ENCODE measurements around the gene DENND4C.
"Not testable (repeated sequence)": the region's sequence is repeated elsewhere in the genome, so short reads cannot be mapped to it uniquely, and the experiment has no call there.

DENND4C gene

DNA sequence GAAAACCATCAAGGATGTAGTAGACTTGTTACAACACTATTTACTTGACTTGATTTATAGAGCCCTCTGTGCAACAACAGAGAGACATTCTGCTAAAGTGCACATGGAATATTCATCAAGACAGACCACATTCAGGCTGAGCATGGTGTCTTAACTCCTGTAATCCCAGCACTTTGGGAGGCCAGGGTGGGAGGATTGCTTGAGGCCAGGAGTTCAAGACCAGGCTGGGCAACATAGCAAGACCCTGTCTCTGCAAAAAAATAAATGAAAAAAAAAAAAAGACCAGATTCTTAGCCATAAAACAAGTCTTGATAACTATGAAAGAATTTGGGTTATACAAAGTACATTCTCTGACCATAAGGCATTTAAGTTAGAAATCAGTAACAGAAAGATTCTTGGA, 25.3 kb downstream of the DENND4C start:
- TF ChIP-seq, protein P1, sequence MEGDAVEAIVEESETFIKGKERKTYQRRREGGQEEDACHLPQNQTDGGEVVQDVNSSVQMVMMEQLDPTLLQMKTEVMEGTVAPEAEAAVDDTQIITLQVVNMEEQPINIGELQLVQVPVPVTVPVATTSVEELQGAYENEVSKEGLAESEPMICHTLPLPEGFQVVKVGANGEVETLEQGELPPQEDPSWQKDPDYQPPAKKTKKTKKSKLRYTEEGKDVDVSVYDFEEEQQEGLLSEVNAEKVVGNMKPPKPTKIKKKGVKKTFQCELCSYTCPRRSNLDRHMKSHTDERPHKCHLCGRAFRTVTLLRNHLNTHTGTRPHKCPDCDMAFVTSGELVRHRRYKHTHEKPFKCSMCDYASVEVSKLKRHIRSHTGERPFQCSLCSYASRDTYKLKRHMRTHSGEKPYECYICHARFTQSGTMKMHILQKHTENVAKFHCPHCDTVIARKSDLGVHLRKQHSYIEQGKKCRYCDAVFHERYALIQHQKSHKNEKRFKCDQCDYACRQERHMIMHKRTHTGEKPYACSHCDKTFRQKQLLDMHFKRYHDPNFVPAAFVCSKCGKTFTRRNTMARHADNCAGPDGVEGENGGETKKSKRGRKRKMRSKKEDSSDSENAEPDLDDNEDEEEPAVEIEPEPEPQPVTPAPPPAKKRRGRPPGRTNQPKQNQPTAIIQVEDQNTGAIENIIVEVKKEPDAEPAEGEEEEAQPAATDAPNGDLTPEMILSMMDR (conservative IDR thresholded peaks at IDR 0.05) = no peak
- H3K27ac ChIP-seq = no peak overlapping the region

DNA sequence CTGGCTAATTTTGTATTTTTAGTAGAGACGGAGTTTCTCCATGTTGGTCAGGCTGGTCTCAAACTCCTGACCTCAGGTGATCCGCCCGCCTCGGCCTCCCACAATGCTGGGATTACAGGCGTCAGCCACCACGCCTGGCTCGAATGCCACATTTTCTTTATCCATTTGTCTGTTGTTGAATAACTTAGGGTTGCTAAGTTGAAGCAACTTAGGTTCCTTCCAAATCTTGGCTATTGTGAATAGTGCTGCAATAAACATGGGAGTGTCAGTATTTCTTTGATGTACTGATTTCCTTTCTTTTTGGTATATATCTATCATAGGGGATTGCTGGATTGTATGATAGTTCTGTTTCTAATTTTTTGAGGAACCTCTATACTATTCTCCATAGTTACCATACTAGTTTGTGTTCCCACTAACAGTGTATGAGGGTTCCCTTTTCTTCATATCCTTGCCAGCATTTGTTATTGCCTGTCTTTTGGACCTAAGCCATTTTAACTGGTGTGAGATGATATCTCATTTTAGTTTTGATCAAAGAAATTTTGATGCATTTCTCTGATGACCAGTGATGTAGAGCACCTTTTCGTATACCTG, 29.3 kb downstream of the DENND4C start:
- H3K27ac ChIP-seq = not testable (repeated sequence)

DNA sequence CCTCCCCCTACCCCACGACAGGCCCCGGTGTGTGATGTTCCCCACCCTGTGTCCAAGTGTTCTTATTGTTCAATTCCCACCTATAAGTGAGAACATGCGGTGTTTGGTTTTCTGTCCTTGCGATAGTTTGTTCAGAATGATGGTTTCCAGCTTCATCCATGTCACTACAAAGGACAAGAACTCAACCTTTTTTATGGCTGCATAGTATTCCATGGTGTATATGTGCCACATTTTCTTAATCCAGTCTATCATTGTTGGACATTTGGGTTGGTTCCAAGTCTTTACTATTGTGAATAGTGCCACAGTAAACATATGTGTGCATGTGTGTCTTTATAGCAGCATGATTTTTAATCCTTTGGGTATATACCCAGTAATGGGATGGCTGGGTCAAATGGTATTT, 35.1 kb downstream of the DENND4C start:
- not testable (repeated sequence) for H3K27ac ChIP-seq

DNA sequence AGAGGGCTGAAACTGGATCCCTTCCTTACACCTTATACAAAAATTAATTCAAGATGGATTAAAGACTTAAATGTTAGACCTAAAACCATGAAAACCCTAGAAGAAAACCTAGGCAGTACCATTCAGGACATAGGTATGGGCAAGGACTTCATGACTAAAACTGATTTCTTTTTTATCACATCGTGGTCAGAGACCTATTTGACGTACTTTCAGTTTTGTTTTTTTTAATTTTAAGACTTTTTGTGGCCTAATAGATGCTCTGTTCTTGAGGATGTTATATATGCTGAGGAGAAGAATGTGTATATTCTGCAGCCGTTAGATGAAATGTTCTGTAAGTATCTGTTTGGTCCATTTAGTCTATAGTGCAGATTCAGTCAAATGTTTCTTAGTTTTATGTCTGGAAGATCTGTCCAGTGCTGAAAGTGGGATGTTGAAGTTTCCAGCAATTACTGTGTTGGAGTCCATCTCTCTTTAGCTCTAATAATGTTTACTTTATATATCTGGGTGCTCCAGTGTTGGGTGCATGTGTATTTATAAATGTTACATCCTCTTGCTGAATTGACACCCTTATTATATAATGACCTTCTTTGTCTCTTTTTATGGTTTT, 36.4 kb downstream of the DENND4C start:
- H3K27ac ChIP-seq = 0 out of 2 replicates have a peak overlapping the region, but pooled peaks have one; percentile 40

DNA sequence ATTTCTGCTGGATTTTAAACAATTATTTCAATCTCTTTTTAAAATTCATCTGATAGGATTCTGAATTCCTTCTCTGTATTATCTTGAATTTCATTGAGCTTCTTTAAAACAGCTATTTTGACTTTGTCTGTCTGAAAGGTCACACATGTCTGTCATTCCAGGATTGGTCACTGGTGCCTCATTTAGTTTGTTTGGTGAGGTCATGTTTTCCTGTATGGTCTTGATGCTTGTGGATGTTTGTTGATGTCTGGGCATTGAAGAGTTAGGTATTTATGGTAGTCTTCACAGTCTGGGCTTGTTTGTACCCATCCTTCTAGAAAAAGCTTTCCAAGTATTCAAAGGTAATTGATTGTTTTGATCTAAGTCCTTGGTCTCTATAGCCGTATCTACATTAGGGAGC, 39.1 kb downstream of the DENND4C start:
- TF ChIP-seq, protein P1 (conservative IDR thresholded peaks at IDR 0.05) = no peak

DNA sequence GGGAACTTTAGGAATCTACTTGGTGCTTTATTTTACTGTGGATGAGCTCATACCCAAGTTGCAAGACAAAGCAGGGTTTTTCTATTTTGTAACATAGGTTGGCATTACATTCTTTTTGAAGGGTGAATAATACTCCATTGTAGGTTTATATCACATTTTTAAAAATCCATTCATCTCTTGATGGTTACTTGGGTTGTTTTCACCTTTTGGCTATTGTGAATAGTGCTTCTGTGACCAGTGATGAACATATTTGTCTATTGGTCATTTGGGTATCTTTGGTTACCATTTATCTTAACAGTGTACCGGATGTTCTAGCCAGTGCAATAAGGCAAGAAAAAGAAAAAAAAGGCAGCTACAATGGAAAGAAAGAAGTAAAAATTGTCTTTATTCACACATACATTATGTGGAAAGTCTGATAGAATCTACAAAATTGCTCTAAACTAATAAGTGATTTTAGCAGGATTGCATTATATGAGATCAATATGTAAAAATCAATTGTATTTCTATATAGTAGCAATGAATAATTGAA, 40.0 kb downstream of the DENND4C start:
- no peak overlapping the region for H3K27ac ChIP-seq
- TF ChIP-seq, protein P1 (conservative IDR thresholded peaks at IDR 0.05) = no peak

More for the DNA sequence above, 39.1 kb downstream of the DENND4C start:
- no peak overlapping the region for H3K27ac ChIP-seq

DNA sequence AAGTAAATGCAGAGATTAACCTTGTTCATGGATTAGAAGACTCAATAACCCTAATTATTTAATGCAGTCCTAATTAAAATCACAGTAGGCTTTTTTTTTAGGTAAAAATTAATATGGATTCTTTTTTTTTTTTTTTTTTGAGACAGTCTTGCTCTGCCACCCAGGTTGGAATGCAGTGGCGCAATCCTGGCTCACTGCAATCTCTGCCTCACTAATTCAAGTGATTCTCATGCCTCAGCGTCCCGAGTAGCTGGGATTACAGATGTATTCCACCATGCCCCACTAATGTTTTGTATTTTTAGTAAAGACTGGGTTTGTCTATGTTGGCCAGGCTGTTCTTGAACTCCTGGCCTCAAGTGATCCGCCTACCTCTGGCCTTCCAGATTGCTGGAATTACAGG, 40.6 kb downstream of the DENND4C start:
- TF ChIP-seq, protein P1 (conservative IDR thresholded peaks at IDR 0.05) = no peak
- no peak overlapping the region for H3K27ac ChIP-seq

DNA sequence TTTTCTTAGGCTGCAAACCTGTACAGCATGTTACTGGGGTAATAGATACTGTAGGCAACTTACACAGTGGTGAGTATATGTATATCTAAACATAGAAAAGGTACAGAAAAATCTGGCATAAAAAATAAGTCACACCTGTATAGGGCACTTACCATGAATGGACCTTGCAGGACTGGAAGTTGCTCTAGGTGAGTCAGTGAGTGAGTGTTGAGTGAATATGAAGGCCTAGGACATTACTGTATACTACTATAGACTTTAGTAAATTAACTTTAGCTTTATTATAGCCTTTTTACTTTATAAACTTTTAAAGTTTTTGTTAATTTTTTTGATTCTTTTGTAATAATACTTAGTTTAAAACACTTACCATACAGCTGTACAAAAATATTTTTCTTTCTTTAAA, 51.3 kb downstream of the DENND4C start:
- TF ChIP-seq, protein P1 (conservative IDR thresholded peaks at IDR 0.05) = no peak
- no peak overlapping the region for H3K27ac ChIP-seq

DNA sequence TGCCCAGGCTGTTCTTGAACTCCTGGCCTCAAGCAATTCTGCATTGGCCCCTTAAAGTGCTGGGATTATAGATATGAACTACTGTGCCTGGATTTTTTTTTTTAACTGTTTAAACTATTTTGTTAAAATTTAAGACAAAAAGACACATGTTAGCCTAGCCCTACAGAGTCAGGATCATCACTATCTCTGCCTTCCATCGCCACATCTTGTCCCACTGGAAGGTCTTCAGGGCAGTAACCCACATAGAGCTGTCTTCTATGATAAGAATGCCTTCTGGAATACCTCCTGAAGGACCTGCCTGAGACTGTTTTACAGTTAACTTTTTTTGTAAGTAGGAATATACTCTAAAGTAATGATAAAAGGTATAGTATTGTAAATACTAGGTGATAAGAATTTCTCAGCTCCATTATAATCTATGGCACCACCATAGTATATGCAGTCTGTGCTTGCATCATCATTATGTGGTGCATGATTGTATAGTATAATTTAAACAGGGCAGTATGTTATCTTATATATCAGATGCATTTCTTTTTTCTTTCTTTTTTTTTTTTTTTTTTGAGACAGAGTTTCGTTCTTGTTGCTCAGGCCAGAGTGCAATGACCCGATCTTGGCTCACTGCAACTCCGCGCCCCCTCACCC, 52.7 kb downstream of the DENND4C start:
- H3K27ac ChIP-seq = no peak overlapping the region
- TF ChIP-seq, protein P1 (conservative IDR thresholded peaks at IDR 0.05) = no peak

All from VCaP (cell line).